Hepatocyte (in vitro differentiated cells): Measurements from ENCODE around the gene IP6K3. TPM values are rescaled to one million over a fixed set of nuclear protein-coding genes. Genes with fewer than 3 reads are reported as not detected.

ENCODE experiments used
- DNase-seq: peaks from one replicate; pipeline ENCODE4 v3.0.0-alpha.2; 2016; ENCODE audit warnings: low spot score
- H2AFZ ChIP-seq: fragments of 200-600 bp; sonication (generic); 2 replicates; pipeline ENCODE4 v1.6.0; 2016; ENCODE audit warnings: antibody characterized with exemption, mild to moderate bottlenecking
- H3K27ac ChIP-seq: fragments of 200-600 bp; sonication (generic); 2 replicates; pipeline ENCODE4 v1.5.1; 2016; ENCODE audit warnings: mild to moderate bottlenecking
- H3K27me3 ChIP-seq: fragments of 200-600 bp; sonication (generic); 2 replicates; pipeline ENCODE4 v1.6.1; 2016
- H3K36me3 ChIP-seq: fragments of 200-600 bp; sonication (generic); replicated peaks from 2 replicates; pipeline ENCODE4 v1.5.1; 2016; ENCODE audit warnings: low read depth; ENCODE audit not compliant: insufficient read depth
- H3K4me1 ChIP-seq: fragments of 200-600 bp; sonication (generic); 2 replicates; pipeline ENCODE4 v1.5.1; 2016; ENCODE audit warnings: mild to moderate bottlenecking, moderate library complexity; ENCODE audit not compliant: insufficient read depth
- H3K4me2 ChIP-seq: fragments of 200-600 bp; sonication (generic); 2 replicates; pipeline ENCODE4 v1.6.0; 2016
- H3K4me3 ChIP-seq: fragments of 200-600 bp; sonication (generic); 2 replicates; pipeline ENCODE4 v1.5.1; 2016; ENCODE audit warnings: mild to moderate bottlenecking
- H3K79me2 ChIP-seq: fragments of 200-600 bp; sonication (generic); 2 replicates; pipeline ENCODE4 v1.6.0; 2017; ENCODE audit warnings: mild to moderate bottlenecking
- H3K9me2 ChIP-seq: fragments of 200-600 bp; sonication (generic); replicated peaks from 2 replicates; pipeline ENCODE4 v1.6.0; 2017; ENCODE audit warnings: mild to moderate bottlenecking; ENCODE audit not compliant: insufficient read depth
- H3K9me3 ChIP-seq: fragments of 200-600 bp; sonication (generic); 2 replicates; pipeline ENCODE4 v1.5.1; 2016; ENCODE audit warnings: low read depth, mild to moderate bottlenecking
- H4K20me1 ChIP-seq: fragments of 200-600 bp; sonication (generic); 2 replicates; pipeline ENCODE4 v1.6.0; 2016; ENCODE audit warnings: mild to moderate bottlenecking; ENCODE audit not compliant: insufficient read depth, poor library complexity, severe bottlenecking
- EZH2 ChIP-seq: fragments of 200-600 bp; sonication (generic); IDR thresholded peaks from 2 replicates; pipeline ENCODE4 v1.6.1; 2016; ENCODE audit warnings: antibody characterized with exemption, mild to moderate bottlenecking, borderline replicate concordance
- EZH2phosphoT487 ChIP-seq: fragments of 200-600 bp; sonication (generic); IDR thresholded peaks from one replicate; pipeline ENCODE4 v1.6.1; 2018; ENCODE audit warnings: antibody characterized with exemption, mild to moderate bottlenecking, low read depth, moderate library complexity; ENCODE audit not compliant: unreplicated experiment, severe bottlenecking
- WGBS: methylation state at CpG from one replicate; pipeline ENCODE4 v1.1.6; 2016; ENCODE audit warnings: low lambda C conversion rate; ENCODE audit errors: missing lambda C conversion rate; 5-methylcytosine and 5-hydroxymethylcytosine counted together
- polyA plus RNA-seq: library from polyadenylated mRNA; unstranded; fragments of >200 nt; fragmentation: Nextera tagmentation; extraction: Ambion mirVana; gene quantifications from 2 replicates; pipeline ENCODE4 v1.2.1, GENCODE V29; 2016
- total RNA-seq: library from RNA; depleted of rRNA; stranded (reverse); fragments of >200 nt; gene quantifications from 2 replicates; pipeline ENCODE4 v1.2.3, GENCODE V29; 2014
- TF ChIP-seq, protein P1 (sequence below): fragments of 200-600 bp; sonication (generic); IDR thresholded peaks from 2 replicates; pipeline ENCODE4 v1.5.1; 2016; ENCODE audit warnings: antibody characterized with exemption, mild to moderate bottlenecking; ENCODE audit not compliant: poor library complexity

Gene IP6K3
- total and polyA plus RNA-seq, 2 experiments from 2014 or later = 9.5 to 25.3 TPM

DNA sequence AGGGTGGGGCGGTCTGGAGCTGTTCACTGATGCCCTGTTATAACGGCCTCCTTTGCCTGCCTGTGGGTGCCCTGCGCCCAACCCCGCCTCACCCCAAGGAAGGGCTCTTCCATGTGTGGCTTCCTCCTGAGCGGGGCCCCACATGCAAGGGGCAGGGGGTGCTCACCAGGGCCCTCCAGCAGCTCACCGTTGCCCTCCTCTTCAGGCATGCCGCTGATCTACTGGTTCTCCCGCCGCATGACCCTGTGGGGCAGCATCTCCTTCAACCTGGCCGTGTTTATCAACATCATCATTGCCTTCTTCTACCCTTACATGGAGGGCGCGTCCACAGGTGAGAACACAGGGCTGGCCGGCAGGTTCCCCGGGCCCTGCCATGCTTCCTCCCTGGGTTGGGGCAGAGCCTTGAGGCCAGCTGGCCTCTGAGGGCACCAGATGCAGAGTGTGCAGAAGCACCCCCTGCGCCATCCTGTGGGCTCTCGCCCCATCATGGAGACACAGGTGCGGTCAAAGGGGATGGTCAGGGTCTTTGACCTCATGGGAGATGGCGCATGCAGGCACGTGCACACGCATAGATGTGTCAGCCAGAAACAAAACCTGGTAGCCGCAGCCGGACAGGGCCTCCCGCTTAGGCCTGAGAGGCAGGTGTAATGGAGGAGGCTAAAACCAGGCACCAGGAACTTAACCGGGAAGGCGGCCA lies 58.1 kb downstream of the IP6K3 start:
- 95% methylated on average over 25 of the region's 25 CpGs for WGBS
- no peaks in the 10 kb centered on the region for H3K4me1 ChIP-seq
- no peaks in the 10 kb centered on the region for H3K36me3 ChIP-seq
- H3K27me3 ChIP-seq = no peaks in the 10 kb centered on the region
- no peaks in the 10 kb centered on the region for H3K79me2 ChIP-seq
- TF ChIP-seq, protein P1, sequence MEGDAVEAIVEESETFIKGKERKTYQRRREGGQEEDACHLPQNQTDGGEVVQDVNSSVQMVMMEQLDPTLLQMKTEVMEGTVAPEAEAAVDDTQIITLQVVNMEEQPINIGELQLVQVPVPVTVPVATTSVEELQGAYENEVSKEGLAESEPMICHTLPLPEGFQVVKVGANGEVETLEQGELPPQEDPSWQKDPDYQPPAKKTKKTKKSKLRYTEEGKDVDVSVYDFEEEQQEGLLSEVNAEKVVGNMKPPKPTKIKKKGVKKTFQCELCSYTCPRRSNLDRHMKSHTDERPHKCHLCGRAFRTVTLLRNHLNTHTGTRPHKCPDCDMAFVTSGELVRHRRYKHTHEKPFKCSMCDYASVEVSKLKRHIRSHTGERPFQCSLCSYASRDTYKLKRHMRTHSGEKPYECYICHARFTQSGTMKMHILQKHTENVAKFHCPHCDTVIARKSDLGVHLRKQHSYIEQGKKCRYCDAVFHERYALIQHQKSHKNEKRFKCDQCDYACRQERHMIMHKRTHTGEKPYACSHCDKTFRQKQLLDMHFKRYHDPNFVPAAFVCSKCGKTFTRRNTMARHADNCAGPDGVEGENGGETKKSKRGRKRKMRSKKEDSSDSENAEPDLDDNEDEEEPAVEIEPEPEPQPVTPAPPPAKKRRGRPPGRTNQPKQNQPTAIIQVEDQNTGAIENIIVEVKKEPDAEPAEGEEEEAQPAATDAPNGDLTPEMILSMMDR = no peak
- TF ChIP-seq EZH2 (no peak), EZH2phosphoT487 (no peak)
- H2AFZ ChIP-seq = no peak overlapping the region
- H4K20me1 ChIP-seq = no peaks in the 10 kb centered on the region
- no peak overlapping the region for H3K27ac ChIP-seq
- H3K9me3 ChIP-seq = no peaks in the 10 kb centered on the region
- no peak overlapping the region for H3K4me2 ChIP-seq
- H3K9me2 ChIP-seq = no peaks in the 10 kb centered on the region
- no peak overlapping the region for H3K4me3 ChIP-seq
- DNase-seq = no peak

DNA sequence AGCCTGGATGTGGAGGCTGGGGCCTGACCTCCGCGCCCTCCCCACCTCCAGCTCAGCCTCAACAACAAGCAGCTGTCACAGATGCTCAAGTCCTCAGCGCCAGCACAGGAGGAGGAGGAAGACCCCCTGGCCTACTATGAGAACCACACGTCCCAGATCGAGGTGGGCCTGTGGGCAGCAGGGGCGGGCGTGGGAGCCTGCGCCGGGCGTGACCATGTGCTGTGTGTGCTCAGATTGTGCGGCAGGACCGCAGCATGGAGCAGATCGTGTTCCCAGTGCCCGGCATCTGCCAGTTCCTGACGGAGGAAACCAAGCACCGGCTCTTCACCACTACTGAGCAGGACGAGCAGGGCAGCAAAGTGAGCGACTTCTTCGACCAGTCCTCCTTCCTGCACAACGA lies 58.7 kb downstream of the IP6K3 start:
- 96% methylated on average over 15 of the region's 20 CpGs for WGBS
- no peaks in the 10 kb centered on the region for H3K4me1 ChIP-seq
- no peaks in the 10 kb centered on the region for H3K27me3 ChIP-seq
- H4K20me1 ChIP-seq = no peaks in the 10 kb centered on the region
- H3K9me3 ChIP-seq = no peaks in the 10 kb centered on the region
- H3K36me3 ChIP-seq = no peaks in the 10 kb centered on the region
- no peak overlapping the region for H3K4me3 ChIP-seq
- H3K4me2 ChIP-seq = no peak overlapping the region
- no peak for TF ChIP-seq EZH2phosphoT487
- TF ChIP-seq, protein P1 = no peak
- TF ChIP-seq EZH2 = no peak
- no peaks in the 10 kb centered on the region for H3K79me2 ChIP-seq
- H3K27ac ChIP-seq = no peak overlapping the region
- no peak overlapping the region for H2AFZ ChIP-seq
- no peaks in the 10 kb centered on the region for H3K9me2 ChIP-seq
- no peak for DNase-seq

DNA sequence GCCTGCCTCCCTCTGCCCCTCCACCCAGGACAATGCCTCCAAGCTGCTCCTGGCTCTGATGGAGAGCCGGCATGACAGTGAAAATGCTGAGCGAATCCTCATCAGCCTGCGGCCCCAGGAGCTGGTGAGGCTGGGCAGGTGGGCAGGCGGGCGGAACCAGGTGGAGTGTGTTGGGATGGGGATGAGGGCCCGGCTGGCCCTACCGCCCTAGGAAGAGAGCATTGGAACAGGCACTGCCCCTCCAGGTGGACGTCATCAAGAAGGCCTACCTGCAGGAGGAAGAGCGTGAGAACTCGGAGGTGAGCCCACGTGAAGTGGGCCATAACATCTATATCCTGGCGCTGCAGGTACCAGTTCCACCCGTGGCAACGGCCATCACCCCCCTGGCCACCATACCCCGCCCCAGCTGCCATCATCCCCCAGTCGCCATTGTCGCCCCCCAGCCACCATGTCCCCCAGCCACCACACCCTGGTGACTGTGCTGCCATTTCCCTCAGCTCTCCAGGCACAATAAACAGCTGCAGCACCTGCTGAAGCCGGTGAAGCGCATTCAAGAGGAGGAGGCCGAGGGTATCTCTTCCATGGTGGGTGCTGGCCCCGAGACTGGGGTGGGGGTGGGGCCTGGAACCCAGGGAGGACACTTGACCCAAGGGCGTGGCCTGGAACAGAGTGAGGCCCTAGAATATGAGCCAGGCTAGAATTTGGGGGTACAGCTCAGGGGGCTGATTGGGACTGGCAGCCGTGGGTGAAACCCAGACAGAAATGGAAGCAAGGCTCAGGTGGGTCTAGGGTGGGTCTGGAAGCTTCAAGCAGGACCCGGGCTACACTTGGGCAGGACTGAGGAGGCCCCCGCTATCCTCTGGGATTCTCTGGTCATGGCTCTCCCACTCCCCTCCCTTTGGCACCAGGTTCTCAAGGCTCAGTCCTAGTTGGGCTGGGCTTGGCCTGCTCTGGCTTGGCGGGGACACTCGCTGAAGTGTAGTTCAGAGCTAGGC lies 59.4 kb downstream of the IP6K3 start:
- WGBS = 92% methylated on average over 22 of the region's 27 CpGs
- H3K9me3 ChIP-seq = no peaks in the 10 kb centered on the region
- H3K27ac ChIP-seq = no peak overlapping the region
- H3K36me3 ChIP-seq = no peaks in the 10 kb centered on the region
- H3K9me2 ChIP-seq = no peaks in the 10 kb centered on the region
- no peak overlapping the region for H3K4me2 ChIP-seq
- H4K20me1 ChIP-seq = no peaks in the 10 kb centered on the region
- H2AFZ ChIP-seq = no peak overlapping the region
- no peaks in the 10 kb centered on the region for H3K79me2 ChIP-seq
- no peak for DNase-seq
- H3K4me3 ChIP-seq = no peak overlapping the region
- no peaks in the 10 kb centered on the region for H3K4me1 ChIP-seq
- TF ChIP-seq EZH2 = no peak
- TF ChIP-seq, protein P1 = no peak
- TF ChIP-seq EZH2phosphoT487 = no peak
- no peaks in the 10 kb centered on the region for H3K27me3 ChIP-seq
